ENCODE measurements around the gene DAAM1. TPM values are rescaled to one million over a fixed set of nuclear protein-coding genes. Genes with fewer than 3 reads are reported as not detected.

DAAM1 gene
- total and polyA plus RNA-seq, 2 donors from 2014 or later = 5.3 to 47.8 TPM

DNA sequence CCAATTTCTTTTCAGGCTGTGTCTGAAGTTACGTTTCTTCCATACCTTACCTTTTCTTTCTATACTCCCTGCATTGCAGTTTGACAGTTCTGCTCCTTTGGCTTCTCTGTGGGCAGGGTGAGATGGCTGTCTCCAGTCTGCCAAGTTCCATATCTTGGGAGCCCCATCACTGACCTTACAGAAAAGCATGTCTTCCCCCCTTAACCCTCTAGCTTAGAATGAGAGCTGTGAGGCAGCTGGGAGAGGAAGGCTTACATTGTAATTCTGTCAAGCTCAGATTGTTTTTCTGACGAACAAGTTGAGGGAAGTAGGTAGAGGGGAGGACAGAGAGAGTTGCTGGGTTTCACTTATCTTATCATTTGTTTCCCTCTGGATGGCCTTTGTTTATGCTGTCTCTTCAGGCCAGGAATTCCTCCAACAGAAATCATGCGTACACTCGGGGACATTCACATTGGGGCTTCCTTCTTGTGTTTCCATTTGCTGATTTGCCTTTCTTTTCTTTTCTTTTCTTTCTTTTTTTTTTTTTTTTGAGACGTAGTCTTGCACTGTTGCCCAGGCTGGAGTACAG, 9.3 kb downstream of the DAAM1 start:
- Histone ChIP-seq H3K9me3 (ENCODE audit: control insufficient read depth in 2 of 3, insufficient read depth in 1 of 3, low read length in 3 of 3) (no peaks in the 10 kb centered on the region), H3K36me3 (ENCODE audit: control insufficient read depth in 2 of 3, insufficient read depth in 3 of 3, low read length in 3 of 3) (no peaks in the 10 kb centered on the region), H3K4me3 (ENCODE audit: low read length in 3 of 3) (no peak overlapping the region), H3K4me1 (ENCODE audit: control insufficient read depth in 2 of 3, insufficient read depth in 2 of 3, low read depth in 1 of 3, low read length in 3 of 3) (peaks cover 0 to 3% (median 2%) of the 10 kb centered on the region in 3 donors), H3K27ac (ENCODE audit: low read depth in 2 of 2, low read length in 2 of 2) (no peak overlapping the region), H3K9ac (ENCODE audit: low read length in 3 of 3) (no peak overlapping the region), H3K27me3 (ENCODE audit: control insufficient read depth, insufficient read depth, low read length) (no peaks in the 10 kb centered on the region)
- TF ChIP-seq, protein P1, sequence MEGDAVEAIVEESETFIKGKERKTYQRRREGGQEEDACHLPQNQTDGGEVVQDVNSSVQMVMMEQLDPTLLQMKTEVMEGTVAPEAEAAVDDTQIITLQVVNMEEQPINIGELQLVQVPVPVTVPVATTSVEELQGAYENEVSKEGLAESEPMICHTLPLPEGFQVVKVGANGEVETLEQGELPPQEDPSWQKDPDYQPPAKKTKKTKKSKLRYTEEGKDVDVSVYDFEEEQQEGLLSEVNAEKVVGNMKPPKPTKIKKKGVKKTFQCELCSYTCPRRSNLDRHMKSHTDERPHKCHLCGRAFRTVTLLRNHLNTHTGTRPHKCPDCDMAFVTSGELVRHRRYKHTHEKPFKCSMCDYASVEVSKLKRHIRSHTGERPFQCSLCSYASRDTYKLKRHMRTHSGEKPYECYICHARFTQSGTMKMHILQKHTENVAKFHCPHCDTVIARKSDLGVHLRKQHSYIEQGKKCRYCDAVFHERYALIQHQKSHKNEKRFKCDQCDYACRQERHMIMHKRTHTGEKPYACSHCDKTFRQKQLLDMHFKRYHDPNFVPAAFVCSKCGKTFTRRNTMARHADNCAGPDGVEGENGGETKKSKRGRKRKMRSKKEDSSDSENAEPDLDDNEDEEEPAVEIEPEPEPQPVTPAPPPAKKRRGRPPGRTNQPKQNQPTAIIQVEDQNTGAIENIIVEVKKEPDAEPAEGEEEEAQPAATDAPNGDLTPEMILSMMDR (IDR thresholded peaks at IDR 0.05; ENCODE audit: borderline replicate concordance, extremely low read depth, insufficient read depth) = no peak
- intact Hi-C loops (cut with DNase I) = no loop called here
- no peak for DNase-seq
- no peak for FAIRE-seq

- Histone ChIP-seq H3K36me3 (ENCODE audit: control insufficient read depth in 2 of 3, insufficient read depth in 3 of 3, low read length in 3 of 3) (no peaks in the 10 kb centered on the region), H3K9me3 (ENCODE audit: control insufficient read depth in 2 of 3, insufficient read depth in 1 of 3, low read length in 3 of 3) (no peaks in the 10 kb centered on the region), H3K9ac (ENCODE audit: low read length in 3 of 3) (no peak overlapping the region), H3K27me3 (ENCODE audit: control insufficient read depth, insufficient read depth, low read length) (no peaks in the 10 kb centered on the region), H3K27ac (ENCODE audit: low read depth in 2 of 2, low read length in 2 of 2) (no peak overlapping the region), H3K4me1 (ENCODE audit: control insufficient read depth in 2 of 3, insufficient read depth in 2 of 3, low read depth in 1 of 3, low read length in 3 of 3) (peaks cover 0 to 5% (median 3%) of the 10 kb centered on the region in 3 donors), H3K4me3 (ENCODE audit: low read length in 3 of 3) (no peak overlapping the region)
- intact Hi-C loops (cut with DNase I) = no loop called here
- FAIRE-seq (no peak), DNase-seq (no peak)
- TF ChIP-seq, protein P1 (IDR thresholded peaks at IDR 0.05; ENCODE audit: borderline replicate concordance, extremely low read depth, insufficient read depth) = no peak
Measured at GRCh38 chr14:59199205-59199604, 10.7 kb downstream of the DAAM1 start.

- intact Hi-C loops (cut with DNase I) = no loop called here
- H3K36me3 ChIP-seq (ENCODE audit: control insufficient read depth in 2 of 3, insufficient read depth in 3 of 3, low read length in 3 of 3) = no peaks in the 10 kb centered on the region
- no peak overlapping the region for H3K9ac ChIP-seq (ENCODE audit: low read length in 3 of 3)
- no peaks in the 10 kb centered on the region for H3K27me3 ChIP-seq (ENCODE audit: control insufficient read depth, insufficient read depth, low read length)
- no peak overlapping the region for H3K27ac ChIP-seq (ENCODE audit: low read depth in 2 of 2, low read length in 2 of 2)
- no peak overlapping the region for H3K4me3 ChIP-seq (ENCODE audit: low read length in 3 of 3)
- H3K4me1 ChIP-seq (ENCODE audit: control insufficient read depth in 2 of 3, insufficient read depth in 2 of 3, low read depth in 1 of 3, low read length in 3 of 3) = peaks cover 0 to 5% (median 3%) of the 10 kb centered on the region in 3 donors
- TF ChIP-seq, protein P1 (IDR thresholded peaks at IDR 0.05; ENCODE audit: borderline replicate concordance, extremely low read depth, insufficient read depth) = no peak
- no peak for DNase-seq
- FAIRE-seq = no peak
- no peaks in the 10 kb centered on the region for H3K9me3 ChIP-seq (ENCODE audit: control insufficient read depth in 2 of 3, insufficient read depth in 1 of 3, low read length in 3 of 3)
Measured at GRCh38 chr14:59199614-59200013, 11.1 kb downstream of the DAAM1 start.

DNA sequence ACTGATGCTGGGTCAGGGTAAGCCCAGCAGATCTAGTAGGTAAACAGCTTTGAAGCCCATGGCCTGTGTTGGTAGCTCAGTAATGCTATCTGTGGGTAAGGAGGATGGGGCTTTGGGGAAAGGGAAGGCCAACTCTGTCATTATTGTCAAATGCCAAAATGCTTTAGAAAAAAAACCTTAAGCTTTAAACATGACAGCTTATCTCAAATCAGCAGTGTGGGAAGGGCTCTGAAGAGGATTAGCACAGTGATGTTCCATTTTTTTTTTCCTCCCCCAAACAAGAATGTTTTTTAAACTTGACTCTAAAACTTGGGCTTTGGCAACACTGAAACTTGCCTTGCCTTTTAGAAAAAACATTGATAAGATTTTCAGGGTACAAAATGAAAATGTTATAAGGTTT, 11.7 kb downstream of the DAAM1 start:
- H3K27ac ChIP-seq (ENCODE audit: low read depth in 2 of 2, low read length in 2 of 2) = no peak overlapping the region
- H3K27me3 ChIP-seq (ENCODE audit: control insufficient read depth, insufficient read depth, low read length) = no peaks in the 10 kb centered on the region
- TF ChIP-seq, protein P1 (IDR thresholded peaks at IDR 0.05; ENCODE audit: borderline replicate concordance, extremely low read depth, insufficient read depth) = no peak
- no peak overlapping the region for H3K4me3 ChIP-seq (ENCODE audit: low read length in 3 of 3)
- FAIRE-seq (no peak), DNase-seq (no peak)
- H3K4me1 ChIP-seq (ENCODE audit: control insufficient read depth in 2 of 3, insufficient read depth in 2 of 3, low read depth in 1 of 3, low read length in 3 of 3) = peaks cover 0 to 5% (median 3%) of the 10 kb centered on the region in 3 donors
- H3K9me3 ChIP-seq (ENCODE audit: control insufficient read depth in 2 of 3, insufficient read depth in 1 of 3, low read length in 3 of 3) = no peaks in the 10 kb centered on the region
- H3K36me3 ChIP-seq (ENCODE audit: control insufficient read depth in 2 of 3, insufficient read depth in 3 of 3, low read length in 3 of 3) = no peaks in the 10 kb centered on the region
- H3K9ac ChIP-seq (ENCODE audit: low read length in 3 of 3) = no peak overlapping the region
- intact Hi-C loops (cut with DNase I) = no loop called here
